GM12872 (cell line): ENCODE measurements around the gene SPATA46.

ENCODE experiments used
- TF ChIP-seq, protein P1 (sequence below): IDR thresholded peaks from 3 replicates; pipeline ENCODE4 v1.5.1; 2011; ENCODE audit warnings: low read depth, mild to moderate bottlenecking, low read length, moderate library complexity; ENCODE audit not compliant: insufficient read depth

SPATA46 gene

DNA sequence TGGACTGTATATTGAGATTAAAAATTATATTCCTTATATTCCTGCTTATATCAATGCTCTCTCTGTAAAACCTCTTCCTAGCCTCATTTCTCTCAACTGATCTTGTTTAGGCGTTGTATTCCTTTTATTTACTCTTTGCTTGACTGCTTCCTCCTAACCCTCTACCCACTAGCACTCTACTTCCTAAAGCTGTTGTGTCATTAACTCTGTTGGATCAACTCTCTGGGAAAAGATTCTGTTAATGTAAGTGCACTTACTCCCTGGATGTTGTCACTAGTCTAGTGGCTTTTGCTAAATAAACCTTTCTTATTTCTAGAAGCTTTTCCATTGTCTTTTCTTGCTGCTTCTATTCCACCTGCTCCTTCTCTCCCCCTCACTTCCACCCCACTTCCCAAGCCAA is 6.5 kb downstream of the SPATA46 start:
- TF ChIP-seq, protein P1, sequence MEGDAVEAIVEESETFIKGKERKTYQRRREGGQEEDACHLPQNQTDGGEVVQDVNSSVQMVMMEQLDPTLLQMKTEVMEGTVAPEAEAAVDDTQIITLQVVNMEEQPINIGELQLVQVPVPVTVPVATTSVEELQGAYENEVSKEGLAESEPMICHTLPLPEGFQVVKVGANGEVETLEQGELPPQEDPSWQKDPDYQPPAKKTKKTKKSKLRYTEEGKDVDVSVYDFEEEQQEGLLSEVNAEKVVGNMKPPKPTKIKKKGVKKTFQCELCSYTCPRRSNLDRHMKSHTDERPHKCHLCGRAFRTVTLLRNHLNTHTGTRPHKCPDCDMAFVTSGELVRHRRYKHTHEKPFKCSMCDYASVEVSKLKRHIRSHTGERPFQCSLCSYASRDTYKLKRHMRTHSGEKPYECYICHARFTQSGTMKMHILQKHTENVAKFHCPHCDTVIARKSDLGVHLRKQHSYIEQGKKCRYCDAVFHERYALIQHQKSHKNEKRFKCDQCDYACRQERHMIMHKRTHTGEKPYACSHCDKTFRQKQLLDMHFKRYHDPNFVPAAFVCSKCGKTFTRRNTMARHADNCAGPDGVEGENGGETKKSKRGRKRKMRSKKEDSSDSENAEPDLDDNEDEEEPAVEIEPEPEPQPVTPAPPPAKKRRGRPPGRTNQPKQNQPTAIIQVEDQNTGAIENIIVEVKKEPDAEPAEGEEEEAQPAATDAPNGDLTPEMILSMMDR, result no peak

DNA sequence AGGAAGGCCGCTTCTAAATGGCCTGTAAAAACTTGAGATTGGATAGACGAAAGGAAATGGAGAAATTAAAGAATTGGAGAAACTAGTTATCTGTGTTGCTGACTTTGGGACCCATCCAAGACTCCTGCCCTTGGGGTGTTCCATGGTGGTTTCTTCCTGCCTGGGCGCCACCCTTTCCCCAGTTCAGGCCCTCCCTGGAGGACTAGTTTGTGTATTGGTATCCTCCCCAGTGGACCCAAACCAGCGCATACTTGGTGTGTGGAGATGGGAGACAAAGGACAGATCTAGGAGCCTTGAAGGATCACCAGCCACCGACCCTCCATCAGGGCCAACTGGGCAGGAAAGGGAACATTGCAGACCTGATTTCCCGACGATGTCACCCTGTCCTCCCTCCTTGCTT is 7.1 kb downstream of the SPATA46 start:
- TF ChIP-seq, protein P1, result no peak

DNA sequence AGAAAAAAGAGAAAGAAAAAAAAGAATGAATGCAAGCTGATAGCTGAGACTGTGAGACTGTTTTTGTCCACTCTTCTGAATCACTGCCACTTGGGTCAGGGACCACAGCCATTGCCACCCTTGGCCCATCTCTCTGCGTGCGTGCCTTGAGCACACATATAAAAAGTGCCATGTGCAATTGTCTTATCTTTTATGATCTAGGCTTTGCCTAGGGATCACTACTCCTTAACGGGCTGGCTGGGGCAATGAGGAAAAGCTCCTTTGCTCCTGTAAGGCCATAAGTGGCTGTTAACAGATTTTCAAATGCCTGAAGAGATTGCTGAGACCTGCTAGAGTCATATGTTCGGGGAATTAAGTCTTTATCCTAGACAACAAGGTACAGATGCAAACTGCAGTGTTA is 8.2 kb downstream of the SPATA46 start:
- TF ChIP-seq, protein P1, result no peak

DNA sequence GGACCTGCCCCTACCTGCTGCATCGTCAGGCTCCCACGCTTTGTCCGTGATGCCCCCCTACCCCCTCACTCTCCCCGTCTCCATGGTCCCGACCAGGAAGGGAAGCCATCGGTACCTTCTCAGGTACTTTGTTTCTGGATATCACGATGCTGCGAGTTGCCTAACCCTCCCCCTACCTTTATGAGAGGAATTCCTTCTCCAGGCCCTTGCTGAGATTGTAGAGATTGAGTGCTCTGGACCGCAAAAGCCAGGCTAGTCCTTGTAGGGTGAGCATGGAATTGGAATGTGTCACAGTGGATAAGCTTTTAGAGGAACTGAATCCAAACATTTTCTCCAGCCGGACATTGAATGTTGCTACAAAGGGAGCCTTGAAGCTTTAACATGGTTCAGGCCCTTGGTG is 8.9 kb downstream of the SPATA46 start:
- TF ChIP-seq, protein P1, result no peak

DNA sequence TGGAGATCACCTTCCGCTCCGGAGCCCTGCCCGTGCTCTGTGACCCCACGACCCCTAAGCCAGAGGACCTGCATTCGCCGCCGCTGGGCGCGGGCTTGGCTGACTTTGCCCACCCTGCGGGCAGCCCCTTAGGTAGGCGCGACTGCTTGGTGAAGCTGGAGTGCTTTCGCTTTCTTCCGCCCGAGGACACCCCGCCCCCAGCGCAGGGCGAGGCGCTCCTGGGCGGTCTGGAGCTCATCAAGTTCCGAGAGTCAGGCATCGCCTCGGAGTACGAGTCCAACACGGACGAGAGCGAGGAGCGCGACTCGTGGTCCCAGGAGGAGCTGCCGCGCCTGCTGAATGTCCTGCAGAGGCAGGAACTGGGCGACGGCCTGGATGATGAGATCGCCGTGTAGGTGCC is 9.6 kb downstream of the SPATA46 start:
- TF ChIP-seq, protein P1, result no peak

DNA sequence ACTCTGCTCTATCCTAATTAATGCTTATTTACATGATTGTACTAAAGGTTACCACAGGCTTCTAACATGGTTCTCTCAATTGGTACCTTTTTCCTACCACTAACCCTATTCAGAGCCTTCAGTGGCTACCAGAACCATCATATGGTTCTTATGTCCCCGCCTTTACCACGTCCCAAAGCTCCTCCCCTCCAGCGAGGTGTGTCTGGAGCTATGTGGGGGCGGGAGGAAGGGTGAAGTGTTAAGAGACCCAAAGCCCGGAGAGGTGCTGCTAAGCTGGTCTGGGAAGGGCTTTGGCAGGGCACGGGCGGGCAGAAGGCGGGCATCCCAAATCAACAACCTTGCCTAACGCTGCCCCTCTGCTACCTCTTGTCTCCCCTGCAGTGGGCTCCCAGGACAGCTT is 10.0 kb downstream of the SPATA46 start:
- TF ChIP-seq, protein P1, result no peak

DNA sequence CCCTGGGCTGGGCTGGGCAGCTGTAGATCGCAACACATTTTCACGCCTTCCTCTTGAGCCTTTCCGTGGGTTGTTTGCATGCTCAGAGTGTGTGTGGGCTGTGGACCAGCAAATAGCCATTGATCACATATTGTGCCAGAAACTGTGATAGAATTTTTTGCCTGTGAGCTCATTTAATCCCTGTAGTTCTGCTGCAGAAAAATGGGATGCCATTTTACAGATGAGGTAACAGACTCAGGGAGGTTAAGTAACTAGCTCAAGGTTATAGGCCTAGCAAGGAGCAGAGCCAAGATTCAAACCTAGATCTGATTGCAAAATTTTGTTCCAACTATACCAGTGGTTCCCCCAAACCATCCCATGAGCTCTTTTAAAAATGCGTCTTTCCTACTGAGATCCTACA is 10.5 kb downstream of the SPATA46 start:
- TF ChIP-seq, protein P1, result no peak
